Measurements from ENCODE around the gene MAN1A1.
"Not testable (repeated sequence)": the region's sequence is repeated elsewhere in the genome, so short reads cannot be mapped to it uniquely, and the experiment has no call there.

MAN1A1 gene

DNA sequence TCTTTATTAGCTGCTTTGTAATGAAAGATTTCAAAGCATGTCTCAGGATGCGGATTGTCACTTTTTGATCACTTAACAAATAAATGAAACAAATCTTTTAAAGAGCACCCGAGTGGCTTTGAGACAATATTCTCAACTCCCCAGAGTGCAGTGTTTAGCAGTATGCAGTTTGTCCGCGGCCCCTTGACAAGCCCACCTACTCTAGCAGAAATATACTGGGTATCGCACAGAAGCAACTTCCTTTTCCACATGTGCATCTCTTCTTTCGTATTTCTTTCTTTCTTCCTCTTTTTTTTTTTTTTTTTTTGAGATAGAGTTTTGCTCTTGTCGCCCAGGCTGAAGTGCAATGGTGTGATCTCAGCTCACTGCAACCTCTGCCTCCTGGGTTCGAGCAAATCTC is 186.6 kb downstream of the MAN1A1 start:
- no peak for DNase-seq

DNA sequence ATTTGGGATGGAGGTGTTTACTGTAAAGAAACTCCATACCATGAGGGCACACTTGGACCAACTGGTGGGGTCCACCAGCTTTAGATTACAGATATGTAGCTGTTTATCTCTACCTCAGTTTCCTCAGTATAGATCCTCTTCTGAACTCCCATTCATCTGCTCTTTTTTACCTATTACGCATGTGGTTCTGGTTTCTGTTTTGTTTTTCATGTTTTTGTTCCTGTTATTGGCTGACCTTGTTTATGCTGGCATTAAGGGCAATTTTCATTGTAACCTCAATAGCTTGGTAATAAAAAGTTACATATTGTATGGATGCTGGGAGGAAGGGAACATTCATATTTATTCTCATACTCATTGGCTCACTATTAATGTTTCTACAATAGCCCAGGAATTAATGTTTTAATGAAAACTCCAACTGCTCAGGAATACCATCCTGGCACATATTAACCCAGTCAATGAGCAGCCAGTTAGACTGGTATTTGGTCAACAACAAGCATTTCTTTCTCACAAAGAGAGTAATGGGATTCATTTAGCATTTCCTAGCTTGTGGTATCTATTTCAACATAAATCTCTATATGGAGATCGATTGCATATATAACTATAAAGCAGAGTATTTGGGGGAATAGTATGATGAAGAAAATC is 187.3 kb downstream of the MAN1A1 start:
- DNase-seq: no peak

DNA sequence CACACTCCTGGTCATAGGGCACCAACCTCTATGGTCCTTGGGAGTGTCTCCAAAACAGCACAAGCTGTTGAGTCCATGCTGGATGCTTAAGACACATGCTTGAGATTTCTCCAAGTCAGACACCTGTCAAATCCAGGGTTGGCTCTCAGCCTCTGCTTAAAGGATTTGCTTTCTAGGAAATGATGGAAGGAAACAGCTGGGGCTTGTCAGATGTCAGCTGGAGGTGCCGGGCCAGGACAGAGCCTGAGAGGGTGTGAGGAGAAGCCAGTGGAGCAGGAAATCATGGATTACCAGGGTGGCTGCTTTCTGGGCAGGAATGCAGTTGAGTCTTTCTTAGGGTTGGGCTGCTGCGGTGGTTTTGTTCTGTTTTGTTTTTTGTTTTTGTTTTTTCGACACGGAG is 188.1 kb downstream of the MAN1A1 start:
- DNase-seq: no peak

DNA sequence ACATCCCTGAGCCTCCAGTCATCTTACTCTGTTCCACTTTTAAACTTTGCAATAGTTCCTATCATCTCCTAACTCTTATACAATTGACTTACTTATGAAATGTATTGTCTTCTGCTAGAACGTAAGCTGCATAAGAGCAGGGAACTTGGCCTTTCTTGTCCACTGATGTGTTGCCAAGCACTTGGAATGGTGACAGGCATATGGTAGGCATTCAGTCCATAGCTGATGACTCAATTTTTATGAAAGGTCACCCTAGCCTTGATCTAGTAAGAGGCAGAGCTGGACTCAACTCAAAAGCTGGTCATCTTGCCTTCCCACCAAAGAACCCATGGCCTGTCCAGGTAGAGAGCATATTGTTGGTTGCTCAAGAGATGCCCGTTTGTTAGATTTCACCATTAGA is 188.7 kb downstream of the MAN1A1 start:
- DNase-seq: no peak

DNA sequence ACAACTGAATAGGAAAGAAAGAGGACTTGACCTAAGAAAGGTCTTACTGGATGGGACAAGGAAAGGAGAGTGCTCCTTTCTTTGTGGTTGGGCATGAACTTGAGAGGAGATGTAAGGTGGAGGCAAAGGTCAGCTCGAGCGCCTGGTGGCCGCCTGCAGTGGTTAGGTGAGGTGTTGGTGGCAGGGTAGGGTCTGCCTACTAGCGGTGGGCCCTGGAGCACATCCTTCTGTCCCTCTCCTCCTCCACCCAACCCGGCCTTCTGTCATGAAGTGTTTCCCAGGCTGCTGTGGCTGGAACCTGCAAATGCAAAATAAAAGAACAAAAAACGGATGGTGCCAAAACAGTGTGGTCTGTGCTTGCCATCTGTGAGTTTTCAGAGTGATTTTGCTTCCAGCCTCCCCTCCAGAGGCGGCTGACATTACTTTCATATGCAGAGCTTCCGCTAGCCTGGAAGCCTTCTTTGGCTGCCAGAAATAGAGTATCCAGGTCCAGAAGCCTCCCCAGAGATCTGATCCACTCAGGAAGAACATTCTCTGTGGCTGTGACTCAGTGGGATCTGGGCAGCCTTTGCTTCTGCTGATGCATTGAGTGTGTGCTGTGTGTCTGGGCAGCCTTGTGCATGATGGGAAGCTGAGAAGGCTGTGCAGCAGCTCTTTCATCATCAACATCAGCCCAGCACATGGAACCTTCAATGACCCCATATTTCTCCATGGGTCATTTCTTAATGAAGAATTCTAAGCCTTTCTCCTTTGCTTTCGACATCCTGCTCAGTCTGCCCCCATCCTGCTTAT is 191.3 kb downstream of the MAN1A1 start:
- DNase-seq: no peak

DNA sequence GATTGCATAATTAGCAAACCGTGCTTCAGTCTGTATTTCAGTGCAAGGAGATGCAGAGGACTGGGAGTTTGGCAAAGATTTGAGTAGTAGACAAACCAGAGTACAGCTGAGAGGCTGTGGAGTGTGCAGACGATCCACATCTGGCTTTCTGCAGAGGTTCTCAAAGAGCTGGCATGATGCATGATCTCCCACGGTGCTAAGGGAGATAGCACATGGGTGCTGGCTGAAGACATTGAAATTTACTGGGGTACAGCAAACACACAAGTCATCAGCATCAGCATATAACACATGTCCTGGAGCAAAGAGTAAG is 192.1 kb downstream of the MAN1A1 start:
- DNase-seq: no peak

DNA sequence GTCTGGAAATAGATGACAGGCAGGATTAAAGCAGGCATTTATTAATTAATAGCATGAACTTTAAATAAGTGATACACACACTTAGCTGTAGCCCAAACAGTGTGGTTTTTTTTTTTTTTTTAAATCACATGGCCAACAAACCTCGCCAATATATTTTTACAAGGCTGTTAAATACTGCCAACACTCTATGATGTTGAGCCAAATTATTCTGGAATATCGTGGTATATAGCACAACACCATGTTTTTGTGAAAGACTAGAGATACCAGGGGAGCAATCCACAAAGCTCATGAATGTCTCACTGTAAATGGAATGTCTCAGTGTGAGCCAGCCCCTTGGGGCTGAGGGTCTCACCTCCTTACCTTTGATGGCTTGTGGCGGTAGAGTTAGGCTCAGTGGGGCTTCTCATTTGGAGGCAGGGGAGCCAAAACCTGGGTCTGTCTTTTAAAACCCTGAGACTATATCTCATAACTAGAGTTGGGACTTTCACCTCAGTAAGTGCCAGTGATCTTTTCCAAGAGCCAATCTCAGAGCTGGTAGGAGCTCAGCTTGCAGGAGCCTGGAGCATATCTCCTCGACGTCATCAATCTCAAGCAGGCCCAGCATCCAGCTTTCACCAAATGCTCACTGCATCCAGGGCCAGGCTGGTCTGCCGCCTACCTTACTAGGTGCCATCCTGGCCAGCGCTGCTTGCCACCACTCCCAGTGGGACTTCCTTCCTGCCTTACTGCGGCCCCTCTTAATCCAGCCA is 192.6 kb downstream of the MAN1A1 start:
- no peak for DNase-seq

DNA sequence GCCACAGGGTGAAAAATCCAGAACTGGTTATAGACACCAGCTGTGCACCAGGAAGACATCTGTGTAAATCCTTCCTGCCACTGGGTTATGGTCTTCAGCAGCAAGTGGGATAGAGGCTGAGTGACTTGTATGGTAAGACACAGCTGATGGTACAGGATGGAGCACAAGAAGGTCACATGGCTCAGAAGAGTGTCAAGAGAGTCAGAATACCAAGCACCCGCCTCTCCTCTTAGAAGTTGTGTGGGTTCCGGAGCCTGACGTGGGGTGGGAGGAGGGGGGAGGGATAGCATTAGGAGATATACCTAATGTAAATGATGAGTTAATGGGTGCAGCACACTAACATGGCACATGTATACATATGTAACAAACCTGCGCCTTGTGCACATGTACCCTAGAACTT is 193.5 kb downstream of the MAN1A1 start:
- not testable (repeated sequence) for DNase-seq

DNA sequence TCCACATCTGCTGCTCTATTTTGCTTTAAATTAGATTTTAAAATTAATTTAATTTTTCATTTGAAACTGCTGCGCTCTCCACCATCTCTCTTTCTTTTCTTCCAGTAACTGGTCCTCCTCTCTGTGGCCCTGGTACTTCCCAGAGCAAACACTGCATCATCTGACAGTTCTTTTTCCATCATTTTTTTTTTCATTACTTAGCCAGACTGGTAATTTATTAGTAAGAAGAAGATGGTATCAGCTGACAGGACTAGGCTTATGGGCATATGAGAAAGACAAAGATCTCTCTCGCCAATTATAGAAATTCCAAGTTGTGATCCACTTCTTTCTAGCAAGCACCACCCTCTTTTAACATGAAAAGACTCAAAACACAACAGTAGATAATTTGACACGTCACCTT is 197.4 kb downstream of the MAN1A1 start:
- DNase-seq: no peak

DNA sequence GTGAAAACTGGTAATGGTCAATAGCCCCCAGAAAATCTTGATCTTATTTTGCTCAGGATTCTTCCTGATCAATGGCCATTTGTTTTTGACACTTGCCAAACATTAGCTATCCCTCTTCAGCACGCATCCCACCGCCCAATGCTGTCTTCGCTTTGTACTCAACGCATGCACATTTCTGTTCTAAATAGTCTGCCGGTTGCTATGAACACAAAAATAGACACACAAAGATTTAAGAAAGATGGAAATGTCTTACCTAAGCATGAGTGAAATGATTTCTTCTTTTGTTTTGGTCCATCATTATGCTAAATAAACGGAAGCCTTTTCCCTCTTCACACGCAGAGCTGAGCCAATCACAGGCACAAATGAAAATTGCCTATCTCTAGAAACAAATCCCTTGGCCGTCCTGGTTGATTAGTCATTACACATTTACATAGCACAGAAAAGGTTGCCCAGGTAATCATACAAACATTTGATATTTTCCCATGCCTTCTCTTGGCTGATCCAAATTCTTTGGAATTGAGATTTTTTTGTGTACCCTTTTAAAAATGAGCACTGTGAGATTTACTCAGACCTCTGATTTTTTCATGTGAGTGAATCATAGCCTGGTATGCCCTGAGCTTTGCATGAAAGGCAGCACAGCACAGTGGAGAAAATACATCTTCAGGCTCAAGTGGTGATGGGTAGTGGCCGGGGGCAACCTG is 200.6 kb downstream of the MAN1A1 start:
- no peak for DNase-seq

DNA sequence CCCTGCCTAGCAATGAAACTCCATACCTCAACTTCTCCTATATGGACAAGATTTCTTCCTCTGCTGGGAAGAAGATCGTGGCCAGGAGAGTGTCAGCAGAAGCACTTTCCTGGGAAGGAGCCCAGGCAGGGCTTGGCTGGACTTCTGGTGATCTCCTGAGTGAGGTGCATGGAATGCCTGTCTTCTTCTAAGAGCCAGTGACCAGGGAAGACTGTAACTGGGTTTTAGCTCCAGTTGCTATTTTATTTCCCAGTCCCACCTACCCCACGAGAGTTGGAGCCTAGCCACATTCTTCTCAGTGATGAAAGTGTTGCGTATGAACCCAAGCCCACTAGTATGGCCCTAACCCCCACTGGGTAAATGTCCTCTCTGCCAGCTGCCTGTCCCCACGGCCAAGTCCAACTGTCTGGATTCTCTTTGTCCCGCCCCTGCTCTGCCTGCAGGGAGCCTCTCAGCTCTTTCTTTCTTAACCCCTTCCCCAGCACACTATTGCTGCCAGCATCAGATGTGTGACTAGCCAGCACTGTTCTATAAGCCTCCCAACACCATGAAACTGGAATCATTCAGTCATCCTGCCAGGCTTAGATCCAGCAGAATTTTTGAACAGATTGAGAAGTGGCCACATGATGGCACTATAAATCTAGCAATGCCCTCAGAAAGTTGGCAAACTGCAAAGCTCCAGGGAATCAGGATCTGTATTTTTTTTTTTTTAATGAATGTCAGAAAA is 201.3 kb downstream of the MAN1A1 start:
- peak; percentile 72 for DNase-seq

DNA sequence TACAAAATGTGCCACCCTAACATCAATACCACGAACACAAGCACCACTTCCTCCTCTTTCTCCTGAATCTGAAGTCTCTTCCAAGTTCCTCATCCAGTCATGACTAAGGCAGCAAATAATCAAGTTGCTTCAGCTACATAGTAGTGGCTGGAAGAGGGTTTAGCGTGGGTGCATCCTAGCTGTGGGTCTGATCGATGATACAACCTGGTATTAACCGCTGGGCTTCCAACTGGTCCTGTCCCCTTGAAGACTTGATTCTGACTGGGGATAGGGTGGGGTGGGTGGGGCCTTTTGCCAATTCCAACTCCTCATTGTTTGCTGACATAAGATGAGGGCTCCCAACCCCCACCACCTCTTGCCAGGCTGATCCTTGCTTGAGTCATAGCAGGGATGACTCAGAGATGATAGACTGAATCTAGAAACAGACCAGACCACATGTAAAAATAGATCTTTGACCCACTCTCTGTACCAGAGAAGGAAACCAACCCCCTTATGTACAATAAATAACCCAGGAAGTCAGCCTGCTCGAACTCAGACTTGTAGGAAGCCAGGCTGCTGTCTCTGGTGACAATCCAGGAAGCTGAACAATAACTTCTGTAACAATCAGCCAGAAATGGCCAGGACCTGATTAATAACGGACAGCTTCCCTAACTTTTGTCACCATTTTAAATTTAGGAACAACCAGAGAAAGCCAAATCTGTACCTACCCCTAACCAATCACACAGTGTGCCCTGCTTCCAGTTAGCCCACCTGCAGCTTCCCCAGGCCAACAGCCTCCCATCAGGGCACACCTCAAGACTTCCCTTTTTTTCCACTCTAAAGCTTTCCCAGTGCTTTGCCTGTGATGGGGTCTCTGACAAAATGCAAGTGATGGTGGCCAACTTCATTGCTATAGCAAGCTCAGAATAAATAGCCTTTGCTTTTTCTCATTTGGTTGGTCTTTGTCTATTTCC is 202.2 kb downstream of the MAN1A1 start:
- no peak for DNase-seq

DNA sequence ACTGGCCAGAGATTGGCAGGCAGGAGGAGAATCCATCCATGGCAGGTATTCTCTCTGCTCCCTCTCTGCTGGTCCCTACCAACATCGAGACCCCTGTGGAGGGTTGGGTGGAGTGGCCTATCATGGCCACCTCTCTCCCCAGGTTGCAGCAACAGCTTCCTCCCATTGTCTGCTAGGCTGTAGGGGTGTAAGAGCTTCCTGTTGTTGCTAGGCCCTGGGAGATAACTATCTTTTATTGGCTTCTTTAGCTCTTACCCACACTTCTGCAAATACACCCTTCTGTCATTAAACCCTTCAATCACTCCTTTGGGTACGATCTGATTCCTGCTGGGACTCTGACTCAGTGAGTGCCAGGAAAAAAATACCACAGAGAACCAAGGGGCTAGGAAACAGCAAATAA is 204.4 kb downstream of the MAN1A1 start:
- no peak for DNase-seq

DNA sequence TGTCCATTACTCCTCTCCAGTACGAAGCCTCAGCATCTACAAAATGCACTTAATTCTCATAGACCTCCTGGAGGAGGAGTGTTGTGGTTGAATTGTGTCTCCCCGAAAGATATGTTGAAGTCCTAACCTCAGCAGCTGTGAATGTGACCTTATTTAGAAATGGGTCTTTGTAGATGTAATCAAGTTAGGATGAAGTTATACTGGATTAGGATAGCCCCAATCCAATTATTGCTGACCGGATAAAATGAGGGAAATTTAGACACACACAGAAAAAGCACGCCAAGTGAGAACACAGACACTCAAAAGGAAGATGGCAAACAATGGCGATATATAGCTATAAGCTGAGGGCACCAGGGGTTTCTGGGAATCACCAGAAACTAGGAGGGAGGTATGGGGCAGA is 206.9 kb downstream of the MAN1A1 start:
- no peak for DNase-seq

DNA sequence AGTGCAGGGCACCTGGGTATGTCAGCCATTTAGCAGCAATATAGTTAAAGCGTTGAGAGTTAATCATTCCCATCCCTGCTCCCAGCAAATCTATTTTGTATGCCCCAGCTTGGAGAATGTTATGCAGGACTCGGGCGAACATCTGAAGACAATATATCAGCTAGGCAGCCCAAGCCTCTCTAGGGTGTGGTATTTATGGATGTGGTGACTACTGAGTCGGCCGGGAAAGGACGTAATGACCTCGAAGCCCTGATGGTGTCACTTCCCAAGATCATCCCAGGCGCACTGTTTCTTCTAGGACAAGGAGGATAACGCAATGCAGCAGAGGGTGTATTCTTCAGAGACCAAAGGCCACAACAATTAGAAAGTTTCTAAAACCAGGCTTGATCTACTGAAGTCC is 207.5 kb downstream of the MAN1A1 start:
- DNase-seq: no peak

DNA sequence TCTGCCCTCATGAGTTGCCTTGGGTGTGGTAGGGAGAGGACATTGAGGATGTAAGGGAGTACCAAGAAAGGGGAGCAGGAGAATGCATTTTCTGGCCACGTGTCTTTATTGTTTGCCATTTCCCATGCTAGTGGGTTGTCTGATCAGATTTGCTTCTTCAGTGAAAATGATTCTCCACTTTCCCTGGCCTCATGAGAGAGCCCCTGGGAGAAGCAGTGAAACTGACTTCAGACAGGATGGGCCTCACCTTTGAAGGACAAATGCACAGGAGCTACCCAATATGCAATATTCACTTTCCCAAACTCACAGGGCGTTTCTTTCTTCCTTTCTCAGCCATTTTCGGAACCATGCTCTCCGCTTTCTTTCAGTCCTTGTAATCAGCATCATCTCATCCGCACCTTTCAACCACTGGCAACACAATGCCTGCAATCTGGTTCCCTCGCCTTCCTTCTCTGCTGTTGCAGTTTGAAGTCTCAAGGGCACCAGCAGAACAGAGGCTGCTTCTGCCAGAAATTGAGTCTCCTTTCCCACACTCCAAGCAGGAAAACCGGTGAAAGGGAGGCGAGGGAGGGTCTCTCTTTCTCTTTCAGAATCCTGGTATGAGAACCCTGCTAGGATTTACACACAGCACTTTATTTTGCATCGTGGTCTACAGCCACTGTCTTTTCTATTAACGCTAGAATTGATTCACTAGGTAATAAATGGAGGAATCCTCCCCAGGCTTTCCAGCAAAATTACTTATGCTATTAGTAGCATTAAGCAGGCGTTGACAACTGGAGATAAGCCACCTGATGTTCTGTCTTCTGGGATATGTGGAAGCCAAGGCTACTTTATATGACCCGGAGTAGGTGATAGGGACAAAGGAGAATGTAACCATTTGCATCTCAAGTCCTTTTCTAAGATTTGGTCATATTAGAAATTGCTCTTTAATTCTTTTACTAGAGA is 209.1 kb downstream of the MAN1A1 start:
- no peak for DNase-seq

DNA sequence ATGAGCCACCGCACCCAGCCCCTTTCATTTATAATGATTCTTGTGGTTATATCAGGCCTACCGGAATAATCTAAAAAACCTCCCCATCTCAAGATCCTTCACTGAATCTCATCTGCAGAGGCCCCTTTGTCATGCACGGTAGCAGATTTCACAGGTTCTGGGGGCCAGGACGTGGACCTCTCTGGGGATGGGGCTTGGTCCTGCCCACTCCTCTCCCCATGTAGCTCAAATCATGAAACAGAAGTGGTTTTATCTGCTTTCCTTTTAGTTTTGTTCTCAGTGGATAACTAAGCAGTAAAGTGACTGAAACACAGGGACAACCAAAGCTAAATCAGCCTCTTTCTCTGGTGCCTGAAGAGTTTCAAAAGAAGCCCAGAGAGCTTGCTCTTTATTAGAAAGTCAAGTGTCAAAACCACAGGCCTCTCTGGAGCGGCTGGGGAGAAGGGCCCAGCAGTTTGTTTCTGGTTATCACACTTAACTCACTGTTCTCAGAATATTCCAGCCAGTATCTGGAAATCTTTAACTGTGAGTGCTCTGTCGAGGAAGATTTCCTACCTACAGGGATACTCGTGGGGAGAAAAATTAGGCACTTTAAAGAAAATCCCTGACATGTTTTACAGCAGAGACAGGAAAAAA is 210.5 kb downstream of the MAN1A1 start:
- DNase-seq: no peak

DNA sequence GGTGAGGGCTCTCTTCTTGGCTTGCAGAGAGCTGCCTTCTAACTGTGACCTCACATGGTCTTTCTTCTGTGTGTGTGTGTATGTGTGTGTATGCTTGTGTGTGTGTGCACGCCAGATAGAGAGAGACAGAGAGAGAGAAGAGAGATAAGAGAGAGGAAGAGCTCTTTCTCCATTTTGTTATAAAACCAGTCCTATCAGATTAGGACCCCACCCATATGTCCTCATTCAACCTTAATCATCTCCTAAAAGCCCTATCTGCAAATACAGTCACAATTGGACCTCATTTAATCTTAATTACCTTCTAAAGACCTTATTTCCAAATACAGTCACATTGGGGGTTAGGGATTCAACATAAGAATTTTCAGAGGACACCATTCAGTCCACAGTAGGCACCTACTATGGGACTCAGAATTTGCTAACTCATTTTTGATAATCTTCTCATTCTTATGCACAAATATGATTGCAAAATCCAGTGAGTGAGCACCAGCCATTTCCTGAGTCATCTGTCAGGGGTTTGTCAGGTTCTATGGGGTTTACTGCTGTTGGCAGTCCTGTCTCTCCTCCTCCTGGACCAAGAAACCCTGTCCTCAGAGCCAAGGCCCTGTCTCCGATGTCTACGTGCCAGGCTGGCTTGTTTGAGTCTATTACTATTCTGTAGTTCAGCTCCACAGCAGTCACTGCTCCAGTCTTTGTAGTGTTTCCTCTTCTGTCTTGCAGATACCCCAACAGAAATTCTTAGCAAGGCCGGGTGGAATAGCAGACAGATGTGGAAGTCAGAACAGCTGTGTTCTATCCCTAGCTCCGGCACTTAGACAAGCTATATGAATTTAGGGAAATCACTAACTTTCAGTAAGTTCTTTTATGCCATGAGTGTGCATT is 212.1 kb downstream of the MAN1A1 start:
- no peak for DNase-seq

DNA sequence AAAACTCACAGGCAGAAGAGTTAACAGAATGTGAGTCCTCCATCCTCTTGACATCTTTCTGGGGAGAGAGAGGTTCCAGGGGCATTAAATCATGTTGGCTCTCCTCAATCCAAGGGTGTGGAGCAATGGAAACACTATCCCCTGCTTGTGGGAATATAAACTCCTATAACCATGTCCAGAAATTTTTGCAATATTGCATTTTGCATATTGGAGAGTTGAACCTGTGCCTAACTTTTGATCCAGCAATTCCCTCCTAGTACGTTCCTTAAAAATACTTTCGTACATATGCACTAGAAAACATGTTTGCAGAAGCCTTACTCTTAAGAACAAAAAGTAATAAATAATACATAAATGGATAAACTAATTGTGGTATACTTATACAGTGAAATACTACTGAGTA is 214.8 kb downstream of the MAN1A1 start:
- no peak for DNase-seq
